ENCODE data around the gene EXOC3.
"Not testable (repeated sequence)": the region's sequence is repeated elsewhere in the genome, so short reads cannot be mapped to it uniquely, and the experiment has no call there.

EXOC3 gene

GRCh38 chr5:474840-475661, 32.1 kb downstream of the EXOC3 start:
- no peak for DNase-seq

GRCh38 chr5:475704-476101, 32.7 kb downstream of the EXOC3 start:
- DNase-seq: no peak

- no peak for DNase-seq
These were observed 33.3 kb downstream of the EXOC3 start for GRCh38 chr5:476102-476813.

- no peak for DNase-seq
These were observed 33.8 kb downstream of the EXOC3 start for GRCh38 chr5:476814-477175.

- DNase-seq: no peak
These were observed 34.3 kb downstream of the EXOC3 start for GRCh38 chr5:477247-477646.

GRCh38 chr5:477871-478270, 34.9 kb downstream of the EXOC3 start:
- DNase-seq: no peak

GRCh38 chr5:478369-478981, 35.5 kb downstream of the EXOC3 start:
- no peak for DNase-seq

GRCh38 chr5:478982-479535, 36.1 kb downstream of the EXOC3 start:
- no peak for DNase-seq

GRCh38 chr5:479566-480319, 36.8 kb downstream of the EXOC3 start:
- no peak for DNase-seq

- no peak for DNase-seq
These were observed 38.4 kb downstream of the EXOC3 start for GRCh38 chr5:481347-481746.

- no peak for DNase-seq
These were observed 39.0 kb downstream of the EXOC3 start for GRCh38 chr5:482021-482420.

- DNase-seq: no peak
These were observed 39.5 kb downstream of the EXOC3 start for GRCh38 chr5:482506-482905.

GRCh38 chr5:483011-483410, 40.0 kb downstream of the EXOC3 start:
- DNase-seq: no peak

GRCh38 chr5:483434-484140, 40.6 kb downstream of the EXOC3 start:
- DNase-seq: no peak

- DNase-seq: no peak
These were observed 41.6 kb downstream of the EXOC3 start for GRCh38 chr5:484556-484955.

GRCh38 chr5:485113-485945, 42.4 kb downstream of the EXOC3 start:
- DNase-seq: peak; percentile 39

- peak; percentile 42 for DNase-seq
These were observed 43.0 kb downstream of the EXOC3 start for GRCh38 chr5:485946-486491.

GRCh38 chr5:486597-486996, 43.6 kb downstream of the EXOC3 start:
- not testable (repeated sequence) for DNase-seq

GRCh38 chr5:488241-488640, 45.3 kb downstream of the EXOC3 start:
- no peak for DNase-seq

GRCh38 chr5:488744-489688, 46.0 kb downstream of the EXOC3 start:
- no peak for DNase-seq
